Loucy (cell line): ENCODE measurements around the gene GRK3.
"Not testable (repeated sequence)": the region's sequence is repeated elsewhere in the genome, so short reads cannot be mapped to it uniquely, and the experiment has no call there.

ENCODE experiments used
- CTCF ChIP-seq: fragments of 200-600 bp; sonication (generic); conservative IDR thresholded peaks from 2 replicates; pipeline ENCODE4 v1.5.1; 2014; ENCODE audit warnings: mild to moderate bottlenecking, antibody characterized with exemption, low read length
- EZH2phosphoT487 ChIP-seq: fragments of 200-600 bp; IDR thresholded peaks from 2 replicates; pipeline ENCODE4 v1.6.1; 2018; ENCODE audit warnings: antibody characterized with exemption, mild to moderate bottlenecking, moderate library complexity, borderline replicate concordance

GRCh38 chr22:25559910-25560309 lies 4.6 kb upstream of the GRK3 start:
- TF ChIP-seq CTCF, EZH2phosphoT487: not testable (repeated sequence)
